ENCODE data around the gene MAPKAP1. TPM values are rescaled to one million over a fixed set of nuclear protein-coding genes. Genes with fewer than 3 reads are reported as not detected.

Gene MAPKAP1
- polyA plus RNA-seq, 1 donor (not counting 4 experiments of a cell fraction or from before 2014, with no cell fraction given): 129 TPM

GRCh38 chr9:125649826-125650225 lies 57.2 kb downstream of the MAPKAP1 start:
- Histone ChIP-seq H3K9me1 (ENCODE audit: control insufficient read depth, extremely low read depth, insufficient read depth, low read length) (no peaks in the 10 kb centered on the region), H3K27ac (ENCODE audit: control insufficient read depth, insufficient read depth, low read length) (peak overlapping the region; percentile 84), H2AFZ (ENCODE audit: control insufficient read depth, low read length) (no peak overlapping the region), H3K79me2 (ENCODE audit: control insufficient read depth, insufficient read depth, low read length) (peaks cover 47% of the 10 kb centered on the region), H4K20me1 (ENCODE audit: control insufficient read depth, extremely low read depth, insufficient read depth, low read length) (no peaks in the 10 kb centered on the region), H3K27me3 (ENCODE audit: control insufficient read depth, extremely low read depth, insufficient read depth, low read length) (no peaks in the 10 kb centered on the region), H3K9me3 (ENCODE audit: control insufficient read depth, low read depth, low read length) (no peaks in the 10 kb centered on the region), H3K4me1 (ENCODE audit: control insufficient read depth, extremely low read depth, insufficient read depth, low read length) (peaks cover 37% of the 10 kb centered on the region), H3K4me3 (ENCODE audit: control insufficient read depth in 2 of 3, extremely low read depth in 1 of 3, insufficient read depth in 2 of 3, low read depth in 1 of 3, low read length in 3 of 3) (peak overlapping the region in 2 of 3 experiments; percentile 11 to 47), H3K36me3 (ENCODE audit: control insufficient read depth in 2 of 2, extremely low read depth in 1 of 2, insufficient read depth in 2 of 2, low read length in 2 of 2) (peaks cover 0 to 6% of the 10 kb centered on the region in 2 experiments), H3K4me2 (ENCODE audit: control insufficient read depth, extremely low read depth, insufficient read depth, low read depth, low read length) (peak overlapping the region; percentile 89), H3K9ac (ENCODE audit: control insufficient read depth, extremely low read depth, insufficient read depth, low read length) (peak overlapping the region; percentile 66)
- TF ChIP-seq CTCF (optimal IDR thresholded peaks at IDR 0.05 in 1 of 3, IDR thresholded peaks at IDR 0.05 in 1 of 3, conservative IDR thresholded peaks at IDR 0.05 in 1 of 3; ENCODE audit: extremely low read depth in 1 of 3, insufficient read depth in 2 of 3, low read length in 3 of 3) (no peak), EZH2 (IDR thresholded peaks at IDR 0.05; ENCODE audit: low read length) (no peak)
- dilution Hi-C loops (cut with MboI; ENCODE audit: extremely low pct_ligation_motif_present, low sequenced_read_pairs): no loop called here
- FAIRE-seq (no peak), DNase-seq (ENCODE audit: low read depth, low spot score) (no peak)

- Histone ChIP-seq H3K27me3 (ENCODE audit: control insufficient read depth, extremely low read depth, insufficient read depth, low read length) (no peaks in the 10 kb centered on the region), H3K4me1 (ENCODE audit: control insufficient read depth, extremely low read depth, insufficient read depth, low read length) (peaks cover 37% of the 10 kb centered on the region), H2AFZ (ENCODE audit: control insufficient read depth, low read length) (no peak overlapping the region), H3K79me2 (ENCODE audit: control insufficient read depth, insufficient read depth, low read length) (peaks cover 47% of the 10 kb centered on the region), H3K36me3 (ENCODE audit: control insufficient read depth in 2 of 2, extremely low read depth in 1 of 2, insufficient read depth in 2 of 2, low read length in 2 of 2) (peaks cover 0 to 6% of the 10 kb centered on the region in 2 experiments), H3K4me3 (ENCODE audit: control insufficient read depth in 2 of 3, extremely low read depth in 1 of 3, insufficient read depth in 2 of 3, low read depth in 1 of 3, low read length in 3 of 3) (peak overlapping the region in 2 of 3 experiments; percentile 11 to 47), H3K27ac (ENCODE audit: control insufficient read depth, insufficient read depth, low read length) (peak overlapping the region; percentile 84), H3K9me3 (ENCODE audit: control insufficient read depth, low read depth, low read length) (no peaks in the 10 kb centered on the region), H3K9me1 (ENCODE audit: control insufficient read depth, extremely low read depth, insufficient read depth, low read length) (no peaks in the 10 kb centered on the region), H3K4me2 (ENCODE audit: control insufficient read depth, extremely low read depth, insufficient read depth, low read depth, low read length) (peak overlapping the region; percentile 89), H3K9ac (ENCODE audit: control insufficient read depth, extremely low read depth, insufficient read depth, low read length) (peak overlapping the region; percentile 66), H4K20me1 (ENCODE audit: control insufficient read depth, extremely low read depth, insufficient read depth, low read length) (no peaks in the 10 kb centered on the region)
- TF ChIP-seq EZH2 (IDR thresholded peaks at IDR 0.05; ENCODE audit: low read length): no peak
- TF ChIP-seq CTCF (optimal IDR thresholded peaks at IDR 0.05 in 1 of 3, IDR thresholded peaks at IDR 0.05 in 1 of 3, conservative IDR thresholded peaks at IDR 0.05 in 1 of 3; ENCODE audit: extremely low read depth in 1 of 3, insufficient read depth in 2 of 3, low read length in 3 of 3): no peak
- FAIRE-seq (peak; percentile 92), DNase-seq (ENCODE audit: low read depth, low spot score) (no peak)
- dilution Hi-C loops (cut with MboI; ENCODE audit: extremely low pct_ligation_motif_present, low sequenced_read_pairs): no loop called here
Observed at GRCh38 chr9:125649315-125649714, 57.7 kb downstream of the MAPKAP1 start.

Data from keratinocyte (primary cell).